Measurements from ENCODE around the gene CTU2. TPM values are rescaled to one million over a fixed set of nuclear protein-coding genes. Genes with fewer than 3 reads are reported as not detected.

CTU2 gene
- total RNA-seq, 3 donors from 2014 or later (not counting 1 experiment from before 2014, with no cell fraction given), result 36.6 to 43.3 (median 39.9) TPM

DNA sequence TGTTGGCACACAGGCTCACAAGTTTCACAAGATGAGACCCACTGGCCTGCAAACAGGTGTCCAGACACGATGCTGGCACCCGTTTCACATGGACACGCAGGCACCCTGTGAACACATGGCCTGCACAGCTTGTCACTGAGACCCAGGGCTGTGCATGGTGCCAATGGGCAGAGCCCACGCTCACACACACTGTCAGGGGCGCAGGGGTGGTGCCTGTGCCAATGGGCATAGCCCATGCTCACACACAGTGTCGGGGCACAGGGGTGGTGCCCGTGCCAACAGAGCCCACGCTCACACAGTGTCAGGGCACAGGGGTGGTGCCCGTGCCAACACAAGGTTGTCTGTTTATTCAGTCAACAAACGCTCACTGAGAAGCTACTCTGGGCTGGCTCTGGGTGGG, 29.3 kb downstream of the CTU2 start:
- Mint-ChIP-seq H3K4me1 (peaks cover 0 to 10% of the 10 kb centered on the region in 2 donors), H3K4me3 (no peak overlapping the region), H3K27me3 (ENCODE audit: low read depth in 2 of 2) (no peaks in the 10 kb centered on the region), H3K9me3 (no peaks in the 10 kb centered on the region), H3K36me3 (no peaks in the 10 kb centered on the region), H3K27ac (no peak overlapping the region)
- peaks cover 12% of the 10 kb centered on the region for H3K4me1 ChIP-seq (ENCODE audit: control insufficient read depth, insufficient read depth, low read length)
- DNase-seq, result no peak
- no peak for ATAC-seq
- H3K9me3 ChIP-seq (ENCODE audit: control insufficient read depth, insufficient read depth, low read length), result no peaks in the 10 kb centered on the region
- intact Hi-C loops (cut with micrococcal nuclease), result loop anchor here (5.0 kb wide), 1 partner anchor 122 kb away; the partner anchor contains the start of genes GALNS and TRAPPC2L
- H3K27me3 ChIP-seq (ENCODE audit: control insufficient read depth, insufficient read depth, low read length), result no peaks in the 10 kb centered on the region
- TF ChIP-seq CTCF (IDR thresholded peaks at IDR 0.05), result no peak
- WGBS (ENCODE audit: insufficient coverage), result 93% methylated on average over 10 of the region's 10 CpGs
- H3K4me3 ChIP-seq (ENCODE audit: low read length), result no peak overlapping the region
- peaks cover 52% of the 10 kb centered on the region for H3K36me3 ChIP-seq (ENCODE audit: control insufficient read depth, insufficient read depth, low read length)
- H3K27ac ChIP-seq (ENCODE audit: low read length), result no peak overlapping the region

GRCh38 chr16:88736088-88736487, 29.8 kb downstream of the CTU2 start:
- H3K4me1 Mint-ChIP-seq, result peaks cover 0 to 10% of the 10 kb centered on the region in 2 donors
- DNase-seq, result no peak
- H3K4me3 Mint-ChIP-seq, result no peak overlapping the region
- Histone ChIP-seq H3K36me3 (ENCODE audit: control insufficient read depth, insufficient read depth, low read length) (peaks cover 51% of the 10 kb centered on the region), H3K27me3 (ENCODE audit: control insufficient read depth, insufficient read depth, low read length) (no peaks in the 10 kb centered on the region), H3K27ac (ENCODE audit: low read length) (no peak overlapping the region), H3K9me3 (ENCODE audit: control insufficient read depth, insufficient read depth, low read length) (no peaks in the 10 kb centered on the region), H3K4me1 (ENCODE audit: control insufficient read depth, insufficient read depth, low read length) (peaks cover 12% of the 10 kb centered on the region), H3K4me3 (ENCODE audit: low read length) (no peak overlapping the region)
- intact Hi-C loops (cut with micrococcal nuclease), result loop anchor here (5.0 kb wide), 1 partner anchor 121 kb away; the partner anchor contains the start of genes GALNS and TRAPPC2L
- no peak for TF ChIP-seq CTCF (IDR thresholded peaks at IDR 0.05)
- no peak for ATAC-seq
- H3K27me3 Mint-ChIP-seq (ENCODE audit: low read depth in 2 of 2), result no peaks in the 10 kb centered on the region
- no peak overlapping the region for H3K27ac Mint-ChIP-seq
- WGBS (ENCODE audit: insufficient coverage), result 98% methylated on average over 21 of the region's 21 CpGs
- H3K36me3 Mint-ChIP-seq, result no peaks in the 10 kb centered on the region
- no peaks in the 10 kb centered on the region for H3K9me3 Mint-ChIP-seq

GRCh38 chr16:88736496-88736895, 30.2 kb downstream of the CTU2 start:
- intact Hi-C loops (cut with micrococcal nuclease), result loop anchor here (5.0 kb wide), 1 partner anchor 121 kb away; the partner anchor contains the start of genes GALNS and TRAPPC2L
- Mint-ChIP-seq H3K9me3 (no peaks in the 10 kb centered on the region), H3K27me3 (ENCODE audit: low read depth in 2 of 2) (no peaks in the 10 kb centered on the region), H3K27ac (no peak overlapping the region), H3K4me3 (no peak overlapping the region), H3K4me1 (peaks cover 0 to 6% of the 10 kb centered on the region in 2 donors), H3K36me3 (no peaks in the 10 kb centered on the region)
- ATAC-seq, result no peak
- Histone ChIP-seq H3K27me3 (ENCODE audit: control insufficient read depth, insufficient read depth, low read length) (no peaks in the 10 kb centered on the region), H3K4me1 (ENCODE audit: control insufficient read depth, insufficient read depth, low read length) (peaks cover 12% of the 10 kb centered on the region), H3K9me3 (ENCODE audit: control insufficient read depth, insufficient read depth, low read length) (no peaks in the 10 kb centered on the region), H3K4me3 (ENCODE audit: low read length) (no peak overlapping the region), H3K36me3 (ENCODE audit: control insufficient read depth, insufficient read depth, low read length) (peaks cover 50% of the 10 kb centered on the region), H3K27ac (ENCODE audit: low read length) (no peak overlapping the region)
- no peak for DNase-seq
- WGBS (ENCODE audit: insufficient coverage), result 98% methylated on average over 17 of the region's 21 CpGs
- no peak for TF ChIP-seq CTCF (IDR thresholded peaks at IDR 0.05)
